ENCODE data around the gene KRTDAP.

DNA sequence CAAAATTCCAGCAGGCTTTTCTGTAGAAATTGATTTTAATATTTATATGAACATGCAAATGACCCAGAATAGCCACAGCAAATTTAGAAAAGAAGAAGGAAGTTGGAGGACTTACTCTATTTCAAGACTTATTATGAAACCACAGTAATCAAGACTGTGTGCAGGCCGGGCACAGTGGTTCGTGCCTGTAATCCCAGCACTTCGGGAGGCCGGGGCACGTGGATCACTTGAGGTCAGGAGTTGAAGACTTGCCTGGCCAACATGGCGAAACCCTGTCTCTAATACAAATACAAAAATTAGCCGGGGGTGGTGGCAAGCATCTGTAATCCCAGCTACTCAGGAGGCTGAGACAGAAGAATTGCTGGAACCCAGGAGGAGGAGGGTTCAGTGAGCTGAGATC lies 48.2 kb downstream of the KRTDAP start:
- no peak for TF ChIP-seq POLR2A (IDR thresholded peaks at IDR 0.05)
- TF ChIP-seq, protein P1, sequence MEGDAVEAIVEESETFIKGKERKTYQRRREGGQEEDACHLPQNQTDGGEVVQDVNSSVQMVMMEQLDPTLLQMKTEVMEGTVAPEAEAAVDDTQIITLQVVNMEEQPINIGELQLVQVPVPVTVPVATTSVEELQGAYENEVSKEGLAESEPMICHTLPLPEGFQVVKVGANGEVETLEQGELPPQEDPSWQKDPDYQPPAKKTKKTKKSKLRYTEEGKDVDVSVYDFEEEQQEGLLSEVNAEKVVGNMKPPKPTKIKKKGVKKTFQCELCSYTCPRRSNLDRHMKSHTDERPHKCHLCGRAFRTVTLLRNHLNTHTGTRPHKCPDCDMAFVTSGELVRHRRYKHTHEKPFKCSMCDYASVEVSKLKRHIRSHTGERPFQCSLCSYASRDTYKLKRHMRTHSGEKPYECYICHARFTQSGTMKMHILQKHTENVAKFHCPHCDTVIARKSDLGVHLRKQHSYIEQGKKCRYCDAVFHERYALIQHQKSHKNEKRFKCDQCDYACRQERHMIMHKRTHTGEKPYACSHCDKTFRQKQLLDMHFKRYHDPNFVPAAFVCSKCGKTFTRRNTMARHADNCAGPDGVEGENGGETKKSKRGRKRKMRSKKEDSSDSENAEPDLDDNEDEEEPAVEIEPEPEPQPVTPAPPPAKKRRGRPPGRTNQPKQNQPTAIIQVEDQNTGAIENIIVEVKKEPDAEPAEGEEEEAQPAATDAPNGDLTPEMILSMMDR (IDR thresholded peaks at IDR 0.05), result no peak

Measured in thyroid gland (tissue), 4 donors.